ENCODE measurements around the gene UBB. TPM values are rescaled to one million over a fixed set of nuclear protein-coding genes. Genes with fewer than 3 reads are reported as not detected.

UBB gene
- total and polyA plus RNA-seq, 9 of the 15 experiments (the other 6 are each of a cell fraction or from before 2014, with no cell fraction given), result 1,069 to 4,143 (median 1,696) TPM

- intact Hi-C loops (cut with micrococcal nuclease) (loop anchor here (10.0 kb wide), 1 partner anchor 90 kb away; no protein-coding TSS in a partner anchor), in situ Hi-C loops (cut with MboI) (no loop called here)
- FAIRE-seq, result no peak
- ChIA-PET CTCF (ENCODE audit: low intra/inter-chr PET ratio) (interaction anchor here (0.9 to 1.1 kb wide), 2 partner anchors 50 to 85 kb away, joined by 3 read pairs; no protein-coding TSS in a partner anchor), POLR2A (interaction anchor here (0.7 to 2.0 kb wide), 2 partner anchors 10 to 16 kb away, joined by 3 to 12 read pairs; partner anchors contain the start of gene UBB)
- H3K27ac ChIP-seq (ENCODE audit: extremely low read depth, low read depth, low read length), result no peak overlapping the region
- H3K4me2 ChIP-seq (ENCODE audit: insufficient read depth, low read length), result no peak overlapping the region
- no peaks in the 10 kb centered on the region for H3K9me3 ChIP-seq (replicated peaks; ENCODE audit: control insufficient read depth, insufficient read depth, low read depth, low read length)
- no peaks in the 10 kb centered on the region for H3K9me1 ChIP-seq (ENCODE audit: control insufficient read depth, insufficient read depth, low read length)
- ATAC-seq, result no peak
- no peaks in the 10 kb centered on the region for H4K20me1 ChIP-seq (replicated peaks; ENCODE audit: control insufficient read depth, insufficient read depth, low read length)
- no TSS peak for BruUV-seq (replicated peaks)
- H3K36me3 ChIP-seq (ENCODE audit: control insufficient read depth, insufficient read depth, low read length), result no peaks in the 10 kb centered on the region
- no peaks in the 10 kb centered on the region for H3K27me3 ChIP-seq (ENCODE audit: control insufficient read depth in 2 of 2, insufficient read depth in 2 of 2, low read length in 2 of 2)
- no peaks in the 10 kb centered on the region; a peak in 1 of 5 replicates for H3K4me1 ChIP-seq (replicated peaks in 1 of 2; ENCODE audit: control insufficient read depth in 2 of 2, insufficient read depth in 2 of 2, low read length in 2 of 2)
- H3K9ac ChIP-seq (ENCODE audit: insufficient read depth in 1 of 2, low read depth in 2 of 2, low read length in 2 of 2), result no peak overlapping the region
- H3K79me2 ChIP-seq (ENCODE audit: control insufficient read depth, insufficient read depth, low read length), result no peaks in the 10 kb centered on the region
- no peak overlapping the region for H3K4me3 ChIP-seq
- DNase-seq (ENCODE audit: extremely low read depth in 1 of 4, low spot score in 3 of 4), result no peak
- TF ChIP-seq TFAP4 (CRISPR knock-in tag; IDR thresholded peaks at IDR 0.05; ENCODE audit: borderline replicate concordance), result no peak
- no peak for TF ChIP-seq ELF1 (tag; IDR thresholded peaks at IDR 0.05)
- no peak for TF ChIP-seq NKRF (IDR thresholded peaks at IDR 0.05; ENCODE audit: borderline replicate concordance)
- TF ChIP-seq BMI1 (IDR thresholded peaks at IDR 0.05; ENCODE audit: low read length), result no peak
- TF ChIP-seq ZNF707 (CRISPR knock-in tag; conservative IDR thresholded peaks at IDR 0.05), result no peak
- no peak for TF ChIP-seq SAFB (IDR thresholded peaks at IDR 0.05; ENCODE audit: borderline replicate concordance, low read depth, low read length)
- no peak for TF ChIP-seq SRSF9 (IDR thresholded peaks at IDR 0.05; ENCODE audit: borderline replicate concordance, low read depth, low read length)
- no peak for TF ChIP-seq HDAC6 (IDR thresholded peaks at IDR 0.05; ENCODE audit: low read depth, low read length)
- TF ChIP-seq POU5F1 (IDR thresholded peaks at IDR 0.05; ENCODE audit: borderline replicate concordance, low read depth, low read length, partially characterized antibody), result no peak
- TF ChIP-seq ATF3 (IDR thresholded peaks at IDR 0.05), result no peak
- TF ChIP-seq ATF3 (CRISPR knock-in tag; conservative IDR thresholded peaks at IDR 0.05), result no peak
- no peak for TF ChIP-seq ZKSCAN1 (IDR thresholded peaks at IDR 0.05; ENCODE audit: low read depth, low read length)
- TF ChIP-seq PHB2 (IDR thresholded peaks at IDR 0.05; ENCODE audit: low read depth), result no peak
- no peak for TF ChIP-seq CGGBP1 (CRISPR knock-in tag; IDR thresholded peaks at IDR 0.05)
- TF ChIP-seq ZNF224 (CRISPR knock-in tag; IDR thresholded peaks at IDR 0.05), result no peak
- TF ChIP-seq U2AF2 (optimal IDR thresholded peaks at IDR 0.05; ENCODE audit: low read depth, low read length), result no peak
- TF ChIP-seq MEF2D (tag; conservative IDR thresholded peaks at IDR 0.05; ENCODE audit: low read depth), result no peak
- no peak overlapping the region for H2AFZ ChIP-seq (ENCODE audit: low read depth, low read length)
These were observed 16.3 kb upstream of the UBB start for GRCh38 chr17:16364625-16365024.

Data from K562 (cell line).